DOHH2 (cell line): ENCODE results near the gene HEG1.

Experiments
- H3F3A ChIP-seq: fragments of 200-600 bp; sonication (generic), shearing (Covaris generic); 2 replicates; pipeline ENCODE4 v1.6.0; 2016; ENCODE audit warnings: antibody characterized with exemption, mild to moderate bottlenecking; ENCODE audit not compliant: control insufficient read depth, insufficient read depth
- H3K27ac ChIP-seq: fragments of 200-600 bp; sonication (generic); 2 replicates; pipeline ENCODE4 v1.5.1; 2014; ENCODE audit warnings: low read depth, mild to moderate bottlenecking, low read length, moderate library complexity
- H3K27me3 ChIP-seq: fragments of 200-600 bp; sonication (generic); 2 replicates; pipeline ENCODE4 v1.6.1; 2014; ENCODE audit warnings: mild to moderate bottlenecking, low read length, mixed read lengths; ENCODE audit not compliant: control insufficient read depth
- H3K36me3 ChIP-seq: fragments of 200-600 bp; sonication (generic); 2 replicates; pipeline ENCODE4 v1.6.1; 2014; ENCODE audit warnings: mild to moderate bottlenecking, low read length, moderate library complexity, mixed read lengths; ENCODE audit not compliant: control insufficient read depth
- H3K4me1 ChIP-seq: fragments of 200-600 bp; sonication (generic); 2 replicates; pipeline ENCODE4 v1.6.1; 2014; ENCODE audit warnings: mild to moderate bottlenecking, low read length, mixed read lengths; ENCODE audit not compliant: control insufficient read depth
- H3K4me2 ChIP-seq: fragments of 200-600 bp; sonication (generic); 2 replicates; pipeline ENCODE4 v1.6.0; 2014; ENCODE audit warnings: mild to moderate bottlenecking, low read length, moderate library complexity
- H3K4me3 ChIP-seq: fragments of 200-600 bp; sonication (generic); 2 replicates; pipeline ENCODE4 v1.5.1; 2014; ENCODE audit warnings: mild to moderate bottlenecking, low read length, mixed read lengths
- H3K79me2 ChIP-seq: fragments of 200-600 bp; sonication (generic); 2 replicates; pipeline ENCODE4 v1.6.1; 2014; ENCODE audit warnings: mild to moderate bottlenecking, low read length, mixed read lengths; ENCODE audit not compliant: control insufficient read depth
- H3K9me2 ChIP-seq: fragments of 200-600 bp; sonication (generic); replicated peaks from 2 replicates; pipeline ENCODE4 v1.6.1; 2014; ENCODE audit warnings: mild to moderate bottlenecking, low read length, mixed read lengths; ENCODE audit not compliant: control insufficient read depth
- H3K9me3 ChIP-seq: fragments of 200-600 bp; sonication (generic); 2 replicates; pipeline ENCODE4 v1.6.1; 2014; ENCODE audit warnings: antibody characterized with exemption, low read length, mixed read lengths; ENCODE audit not compliant: control insufficient read depth, insufficient read depth
- H4K20me1 ChIP-seq: fragments of 200-600 bp; sonication (generic); 2 replicates; pipeline ENCODE4 v1.6.0; 2014; ENCODE audit warnings: low read depth, mild to moderate bottlenecking, antibody characterized with exemption, low read length, moderate library complexity; ENCODE audit not compliant: control insufficient read depth, insufficient read depth
- EZH2phosphoT487 ChIP-seq: fragments of 200-600 bp; sonication (generic); IDR thresholded peaks from 2 replicates; pipeline ENCODE4 v1.6.1; 2017; ENCODE audit warnings: borderline replicate concordance, mild to moderate bottlenecking, antibody characterized with exemption, low read length, moderate library complexity, mixed read lengths
- TF ChIP-seq, protein P1 (sequence below): fragments of 200-600 bp; sonication (generic); IDR thresholded peaks from one replicate; pipeline ENCODE4 v1.5.1; 2014; ENCODE audit warnings: antibody characterized with exemption, mild to moderate bottlenecking, low read depth, low read length; ENCODE audit not compliant: poor library complexity, severe bottlenecking

Gene HEG1

DNA sequence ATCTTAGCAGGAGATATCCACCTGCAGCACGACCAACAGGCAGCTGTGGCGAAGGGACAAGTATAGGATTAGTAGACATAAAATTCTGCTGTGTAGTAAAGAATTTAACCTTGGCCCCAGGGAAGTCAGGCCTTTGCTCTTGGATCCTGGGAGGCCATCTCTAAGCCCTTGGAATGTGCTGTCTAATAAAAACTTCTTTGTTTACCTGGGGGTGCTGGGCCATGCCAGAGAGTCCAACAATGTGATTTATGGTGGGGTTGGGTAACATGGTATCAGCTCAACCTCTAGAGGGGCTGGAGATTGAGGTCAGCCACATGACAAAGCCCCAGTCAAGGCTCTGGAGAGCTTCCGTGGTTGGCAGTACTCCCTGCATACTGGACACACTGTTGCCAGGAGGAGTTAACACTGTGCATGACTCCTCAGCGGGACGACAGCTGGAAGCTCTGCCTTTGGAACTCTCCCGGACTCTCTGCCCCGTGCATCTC lies 52.4 kb downstream of the HEG1 start:
- no peak for TF ChIP-seq EZH2phosphoT487
- TF ChIP-seq, protein P1, sequence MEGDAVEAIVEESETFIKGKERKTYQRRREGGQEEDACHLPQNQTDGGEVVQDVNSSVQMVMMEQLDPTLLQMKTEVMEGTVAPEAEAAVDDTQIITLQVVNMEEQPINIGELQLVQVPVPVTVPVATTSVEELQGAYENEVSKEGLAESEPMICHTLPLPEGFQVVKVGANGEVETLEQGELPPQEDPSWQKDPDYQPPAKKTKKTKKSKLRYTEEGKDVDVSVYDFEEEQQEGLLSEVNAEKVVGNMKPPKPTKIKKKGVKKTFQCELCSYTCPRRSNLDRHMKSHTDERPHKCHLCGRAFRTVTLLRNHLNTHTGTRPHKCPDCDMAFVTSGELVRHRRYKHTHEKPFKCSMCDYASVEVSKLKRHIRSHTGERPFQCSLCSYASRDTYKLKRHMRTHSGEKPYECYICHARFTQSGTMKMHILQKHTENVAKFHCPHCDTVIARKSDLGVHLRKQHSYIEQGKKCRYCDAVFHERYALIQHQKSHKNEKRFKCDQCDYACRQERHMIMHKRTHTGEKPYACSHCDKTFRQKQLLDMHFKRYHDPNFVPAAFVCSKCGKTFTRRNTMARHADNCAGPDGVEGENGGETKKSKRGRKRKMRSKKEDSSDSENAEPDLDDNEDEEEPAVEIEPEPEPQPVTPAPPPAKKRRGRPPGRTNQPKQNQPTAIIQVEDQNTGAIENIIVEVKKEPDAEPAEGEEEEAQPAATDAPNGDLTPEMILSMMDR, result no peak
- Histone ChIP-seq H3K4me3 (no peak overlapping the region), H3K27ac (no peak overlapping the region), H3F3A (no peaks in the 10 kb centered on the region), H3K9me3 (no peaks in the 10 kb centered on the region), H3K4me1 (no peaks in the 10 kb centered on the region), H4K20me1 (no peaks in the 10 kb centered on the region), H3K27me3 (no peaks in the 10 kb centered on the region), H3K36me3 (no peaks in the 10 kb centered on the region), H3K79me2 (no peaks in the 10 kb centered on the region), H3K4me2 (no peak overlapping the region), H3K9me2 (no peaks in the 10 kb centered on the region)

DNA sequence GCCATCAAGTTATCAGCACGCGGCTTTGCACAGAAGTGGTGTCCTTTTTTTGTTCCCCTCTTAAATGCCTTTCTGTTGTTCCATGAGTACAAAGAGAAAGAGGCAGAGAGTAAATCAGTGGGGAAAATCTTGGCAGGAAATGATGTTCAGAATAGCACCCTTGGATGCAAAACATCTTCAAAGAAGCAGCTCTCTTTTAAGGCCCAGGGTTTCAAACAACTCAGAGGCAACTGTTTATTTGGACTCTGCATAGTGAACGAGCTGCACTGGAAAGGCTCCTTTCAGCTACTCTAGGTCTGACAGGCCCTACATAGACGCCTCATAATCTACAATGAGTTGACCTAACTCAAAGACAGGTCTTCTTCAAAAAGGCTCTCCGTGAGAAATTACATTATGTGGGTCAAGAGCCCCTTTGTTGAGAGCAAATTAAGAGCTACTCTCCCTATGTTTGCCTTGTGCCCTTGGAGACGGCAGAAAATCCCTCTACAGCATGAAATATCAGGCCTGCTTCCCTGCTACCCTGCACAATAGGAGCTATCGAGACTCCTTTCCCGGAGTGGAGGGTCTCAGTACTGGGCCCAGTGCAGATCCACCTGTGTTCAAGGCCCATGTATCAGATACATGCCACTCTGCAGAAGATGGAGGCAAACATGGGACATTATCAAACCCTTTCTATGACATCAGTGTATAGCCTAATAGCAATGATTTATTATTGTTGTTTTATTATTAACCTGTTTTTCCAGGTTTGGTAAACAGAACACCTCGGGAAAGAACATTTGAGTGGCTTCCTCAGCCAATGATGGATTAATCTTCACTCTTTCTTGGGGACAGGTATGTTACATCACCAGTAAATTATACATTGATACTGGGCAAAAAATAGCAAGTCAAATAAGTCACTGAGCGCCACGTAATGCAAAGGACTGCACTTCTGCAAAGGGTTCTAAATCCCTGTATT lies 53.1 kb downstream of the HEG1 start:
- Histone ChIP-seq H3F3A (no peaks in the 10 kb centered on the region), H3K4me3 (no peak overlapping the region), H3K36me3 (no peaks in the 10 kb centered on the region), H3K9me2 (no peaks in the 10 kb centered on the region), H3K79me2 (no peaks in the 10 kb centered on the region), H4K20me1 (no peaks in the 10 kb centered on the region), H3K4me1 (no peaks in the 10 kb centered on the region), H3K27ac (no peak overlapping the region), H3K27me3 (no peaks in the 10 kb centered on the region), H3K4me2 (no peak overlapping the region), H3K9me3 (no peaks in the 10 kb centered on the region)
- TF ChIP-seq EZH2phosphoT487, result no peak
- TF ChIP-seq, protein P1, result no peak

DNA sequence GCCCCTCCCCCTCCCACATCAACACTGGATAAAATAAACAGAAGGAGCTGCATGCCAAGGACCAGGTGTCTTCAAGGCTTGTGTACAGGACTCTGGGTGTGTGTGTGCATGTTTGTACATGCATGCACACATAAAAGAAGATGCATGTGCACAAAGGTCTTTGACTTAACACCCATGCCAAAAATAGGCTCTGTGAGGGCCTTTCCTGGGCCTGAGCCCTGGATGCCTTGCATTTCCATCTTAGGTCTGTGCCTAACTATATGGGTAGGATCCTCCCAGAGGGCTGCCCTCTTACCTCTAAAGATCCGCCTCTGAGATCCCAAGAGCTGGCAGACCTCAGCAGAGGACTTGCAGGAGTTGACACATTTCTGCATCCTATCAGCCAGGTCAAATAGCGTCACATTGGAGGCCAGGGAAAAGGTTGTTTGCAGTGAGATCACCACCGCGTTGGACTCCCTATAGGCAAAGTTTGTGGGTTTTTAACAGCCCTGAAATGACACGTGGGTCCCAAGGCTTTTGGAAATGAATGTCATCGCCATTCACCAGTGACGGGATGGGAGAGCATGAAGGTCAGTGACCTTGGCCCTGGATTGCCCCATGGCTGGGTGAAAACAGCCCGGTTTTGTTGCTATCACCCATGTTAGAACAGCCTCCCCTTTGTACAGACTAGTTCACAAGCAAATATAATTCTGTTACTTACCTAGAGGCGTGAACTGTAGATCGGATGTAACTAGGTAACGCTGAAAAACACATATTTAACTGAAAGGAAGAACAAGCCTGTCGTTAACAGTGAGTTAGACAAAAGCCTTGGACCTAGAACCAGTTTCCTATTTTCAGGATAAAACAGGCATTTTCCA lies 54.0 kb downstream of the HEG1 start:
- H3K27me3 ChIP-seq, result no peaks in the 10 kb centered on the region
- no peaks in the 10 kb centered on the region for H3F3A ChIP-seq
- no peaks in the 10 kb centered on the region for H3K4me1 ChIP-seq
- no peaks in the 10 kb centered on the region for H3K79me2 ChIP-seq
- no peak overlapping the region for H3K4me3 ChIP-seq
- H3K36me3 ChIP-seq, result no peaks in the 10 kb centered on the region
- no peaks in the 10 kb centered on the region for H3K9me3 ChIP-seq
- no peak overlapping the region for H3K27ac ChIP-seq
- H4K20me1 ChIP-seq, result no peaks in the 10 kb centered on the region
- no peak for TF ChIP-seq EZH2phosphoT487
- TF ChIP-seq, protein P1, result no peak
- H3K4me2 ChIP-seq, result no peak overlapping the region
- H3K9me2 ChIP-seq, result no peaks in the 10 kb centered on the region
